Neutrophil (primary cell): ENCODE measurements around the gene PRKCE.

Experiments
- H3K27ac ChIP-seq: fragments of 200-600 bp; sonication (generic); 2 replicates; pipeline ENCODE4 v1.5.1; 2016; ENCODE audit warnings: mild to moderate bottlenecking, moderate library complexity
- H3K27me3 ChIP-seq: fragments of 200-600 bp; sonication (generic); 2 replicates; pipeline ENCODE4 v1.6.0; 2016; ENCODE audit warnings: mild to moderate bottlenecking
- H3K36me3 ChIP-seq: fragments of 200-600 bp; sonication (generic); 2 replicates; pipeline ENCODE4 v1.5.1; 2017
- H3K4me1 ChIP-seq, 2 experiments: fragments of 200-600 bp in 1 of 2; sonication (generic) in 1 of 2; 1 replicate in 1 of 2; 2 replicates in 1 of 2; pipeline versions ENCODE4 v1.5.1 to v1.6.1; 2013 to 2016; ENCODE audit warnings: low read depth in 1 of 2, low read length in 1 of 2, mild to moderate bottlenecking in 1 of 2, moderate library complexity in 1 of 2; ENCODE audit not compliant: control insufficient read depth in 1 of 2, insufficient read depth in 1 of 2
- H3K4me3 ChIP-seq, 2 experiments: fragments of 200-600 bp in 1 of 2; sonication (generic) in 1 of 2; 1 replicate in 1 of 2; 2 replicates in 1 of 2; pipeline ENCODE4 v1.5.1; 2013 to 2016; ENCODE audit warnings: low read depth in 1 of 2, low read length in 1 of 2, mild to moderate bottlenecking in 1 of 2, moderate library complexity in 1 of 2
- H3K9me3 ChIP-seq: fragments of 200-600 bp; sonication (generic); 2 replicates; pipeline ENCODE4 v1.5.1; 2016
- TF ChIP-seq, protein P1 (sequence below): fragments of 200-600 bp; sonication (generic); IDR thresholded peaks from 2 replicates; pipeline ENCODE4 v1.5.1; 2016; ENCODE audit warnings: antibody characterized with exemption

The PRKCE gene

DNA sequence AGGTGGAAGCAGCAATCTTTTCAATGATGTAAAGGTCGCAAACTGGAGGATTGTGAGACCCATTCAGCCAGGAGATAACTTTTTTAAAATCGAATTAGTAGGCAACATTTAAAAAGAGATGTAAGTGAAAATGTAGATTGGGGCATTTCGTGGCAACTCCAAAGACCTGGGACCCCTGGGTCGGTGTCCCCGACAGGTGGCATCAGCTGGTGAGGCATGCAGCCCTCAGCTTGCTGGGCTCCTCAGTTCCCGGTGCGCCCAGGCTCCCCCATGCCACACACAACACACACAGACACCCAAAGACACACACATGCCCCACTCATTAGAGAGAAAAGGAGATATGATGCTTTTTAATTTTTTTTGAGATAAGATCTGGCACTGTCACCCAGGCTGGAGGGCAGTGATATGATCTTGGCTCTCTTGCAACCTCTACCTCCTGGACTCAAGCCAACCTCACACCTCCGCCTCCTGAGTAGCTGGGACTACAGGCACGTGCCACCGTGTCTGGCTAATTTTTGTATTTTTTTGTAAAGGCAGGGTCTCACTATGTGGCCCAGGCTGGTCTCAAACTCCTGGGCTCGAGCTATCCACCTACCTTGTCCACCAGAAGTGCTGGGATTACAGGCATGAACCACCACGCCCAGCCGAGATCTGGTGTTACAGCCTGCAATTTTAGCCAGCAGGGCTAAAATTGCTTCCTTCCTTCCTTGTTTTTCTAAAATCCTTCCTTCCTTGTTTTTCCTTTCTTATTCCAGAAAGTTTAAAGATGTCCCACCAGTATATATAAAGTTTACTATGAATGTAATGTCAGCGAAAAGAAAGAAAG, 523.1 kb downstream of the PRKCE start:
- no peaks in the 10 kb centered on the region for H3K9me3 ChIP-seq
- TF ChIP-seq, protein P1, sequence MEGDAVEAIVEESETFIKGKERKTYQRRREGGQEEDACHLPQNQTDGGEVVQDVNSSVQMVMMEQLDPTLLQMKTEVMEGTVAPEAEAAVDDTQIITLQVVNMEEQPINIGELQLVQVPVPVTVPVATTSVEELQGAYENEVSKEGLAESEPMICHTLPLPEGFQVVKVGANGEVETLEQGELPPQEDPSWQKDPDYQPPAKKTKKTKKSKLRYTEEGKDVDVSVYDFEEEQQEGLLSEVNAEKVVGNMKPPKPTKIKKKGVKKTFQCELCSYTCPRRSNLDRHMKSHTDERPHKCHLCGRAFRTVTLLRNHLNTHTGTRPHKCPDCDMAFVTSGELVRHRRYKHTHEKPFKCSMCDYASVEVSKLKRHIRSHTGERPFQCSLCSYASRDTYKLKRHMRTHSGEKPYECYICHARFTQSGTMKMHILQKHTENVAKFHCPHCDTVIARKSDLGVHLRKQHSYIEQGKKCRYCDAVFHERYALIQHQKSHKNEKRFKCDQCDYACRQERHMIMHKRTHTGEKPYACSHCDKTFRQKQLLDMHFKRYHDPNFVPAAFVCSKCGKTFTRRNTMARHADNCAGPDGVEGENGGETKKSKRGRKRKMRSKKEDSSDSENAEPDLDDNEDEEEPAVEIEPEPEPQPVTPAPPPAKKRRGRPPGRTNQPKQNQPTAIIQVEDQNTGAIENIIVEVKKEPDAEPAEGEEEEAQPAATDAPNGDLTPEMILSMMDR, result no peak
- no peak overlapping the region for H3K4me3 ChIP-seq
- no peak overlapping the region for H3K27ac ChIP-seq
- no peaks in the 10 kb centered on the region for H3K27me3 ChIP-seq
- no peaks in the 10 kb centered on the region for H3K4me1 ChIP-seq
- no peaks in the 10 kb centered on the region for H3K36me3 ChIP-seq

DNA sequence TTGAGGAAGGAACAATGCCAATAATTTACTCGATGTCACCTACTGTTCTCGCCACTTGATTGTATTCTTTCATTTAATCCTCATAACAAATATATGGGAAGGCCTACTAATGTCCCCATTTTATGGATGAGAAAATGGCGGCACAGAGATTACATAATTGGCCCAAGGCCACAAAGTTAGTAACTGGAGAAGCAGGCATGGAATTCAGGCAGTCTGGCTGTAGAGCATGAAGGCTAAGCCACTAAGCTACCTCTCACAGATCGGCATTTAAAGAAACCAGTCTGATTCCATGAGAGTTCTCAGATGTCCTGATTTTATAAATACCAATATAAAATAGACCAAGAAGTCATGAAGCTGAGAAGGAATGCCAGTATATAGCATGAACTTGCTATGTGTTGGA, 523.9 kb downstream of the PRKCE start:
- no peaks in the 10 kb centered on the region for H3K4me1 ChIP-seq
- H3K27ac ChIP-seq, result no peak overlapping the region
- no peak overlapping the region for H3K4me3 ChIP-seq
- H3K27me3 ChIP-seq, result no peaks in the 10 kb centered on the region
- H3K9me3 ChIP-seq, result no peaks in the 10 kb centered on the region
- TF ChIP-seq, protein P1, result no peak
- H3K36me3 ChIP-seq, result no peaks in the 10 kb centered on the region

DNA sequence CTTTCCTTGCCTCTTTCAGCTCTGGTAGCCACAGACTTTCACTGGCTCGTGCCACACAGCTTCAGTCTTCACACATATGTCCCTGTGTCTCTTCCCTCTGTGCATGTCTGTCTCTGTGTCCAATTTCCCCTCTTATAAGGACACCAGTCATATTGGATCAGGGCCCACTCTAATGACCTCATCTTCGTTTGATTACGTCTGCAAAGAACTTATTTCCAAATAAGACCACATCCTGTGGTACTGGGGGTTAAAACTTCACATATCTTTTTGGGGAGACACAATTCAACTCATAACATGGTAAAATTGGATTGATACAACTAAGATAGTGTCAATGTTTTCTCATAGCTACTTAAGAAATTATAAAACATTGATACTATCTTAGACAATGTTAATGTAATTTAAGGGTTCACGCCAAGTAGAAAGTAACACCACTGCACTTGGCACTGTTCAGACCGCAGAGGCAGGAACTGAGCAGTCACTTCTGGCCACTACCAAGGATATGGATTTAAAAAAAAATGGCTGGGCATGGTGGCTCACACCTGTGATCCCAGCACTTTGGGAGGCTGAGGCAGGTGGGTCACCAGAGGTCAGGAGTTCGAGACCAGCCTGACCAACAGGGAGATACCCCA, 526.1 kb downstream of the PRKCE start:
- H3K9me3 ChIP-seq, result no peaks in the 10 kb centered on the region
- H3K4me3 ChIP-seq, result no peak overlapping the region
- TF ChIP-seq, protein P1, result no peak
- H3K4me1 ChIP-seq, result no peaks in the 10 kb centered on the region
- no peak overlapping the region for H3K27ac ChIP-seq
- H3K36me3 ChIP-seq, result no peaks in the 10 kb centered on the region
- no peaks in the 10 kb centered on the region for H3K27me3 ChIP-seq

DNA sequence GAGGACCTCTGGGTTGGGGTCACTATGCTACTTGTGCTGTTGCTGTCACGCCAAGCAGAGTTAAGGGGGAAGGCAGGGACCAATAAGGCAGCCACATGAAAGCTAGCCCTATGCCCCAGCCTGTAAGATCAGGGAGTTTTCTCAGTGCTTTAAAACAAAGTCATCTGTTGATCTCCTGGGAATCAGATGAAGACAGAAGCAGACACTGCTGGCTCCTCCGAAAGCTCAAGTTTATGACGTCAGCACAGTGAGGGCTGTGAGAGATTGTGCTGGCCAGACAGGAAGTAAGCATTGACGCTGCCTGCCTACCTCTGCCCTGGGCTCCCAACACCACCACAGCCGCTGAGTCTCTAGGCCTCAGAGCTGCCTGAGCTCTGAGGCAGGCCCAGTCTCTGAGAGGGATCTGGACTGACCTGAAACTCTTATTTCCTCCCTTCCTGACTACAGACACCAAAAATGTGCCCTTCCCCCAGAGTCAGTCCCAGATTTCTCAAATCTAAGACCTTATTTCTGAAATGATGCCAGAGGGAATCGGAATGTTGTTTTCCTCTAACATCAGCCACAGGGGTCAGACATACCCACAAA, 527.7 kb downstream of the PRKCE start:
- Histone ChIP-seq H3K27me3 (no peaks in the 10 kb centered on the region), H3K27ac (no peak overlapping the region), H3K9me3 (no peaks in the 10 kb centered on the region), H3K36me3 (no peaks in the 10 kb centered on the region), H3K4me3 (no peak overlapping the region), H3K4me1 (no peaks in the 10 kb centered on the region)
- TF ChIP-seq, protein P1, result no peak

DNA sequence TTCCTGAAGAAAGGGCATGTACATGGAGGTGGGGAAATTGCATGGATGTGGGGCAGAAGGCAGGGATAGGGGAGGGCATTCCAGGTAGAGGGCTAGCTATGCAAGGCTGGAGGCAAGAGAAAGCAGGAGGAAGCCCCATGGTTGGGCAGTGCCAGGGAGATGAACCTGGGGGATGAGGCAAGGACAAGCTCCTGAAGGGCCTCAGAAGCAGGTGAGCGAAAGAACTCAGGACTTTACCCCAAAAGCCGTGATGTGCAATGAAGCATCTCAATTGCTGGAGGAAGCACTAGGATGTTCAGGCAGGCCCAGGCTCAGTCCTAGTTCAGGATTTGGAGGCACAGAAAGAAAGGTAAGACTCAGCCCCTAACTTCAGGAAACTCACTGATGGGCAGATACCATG, 528.7 kb downstream of the PRKCE start:
- no peaks in the 10 kb centered on the region for H3K36me3 ChIP-seq
- no peaks in the 10 kb centered on the region for H3K4me1 ChIP-seq
- H3K27ac ChIP-seq, result no peak overlapping the region
- TF ChIP-seq, protein P1, result no peak
- no peaks in the 10 kb centered on the region for H3K9me3 ChIP-seq
- H3K27me3 ChIP-seq, result no peaks in the 10 kb centered on the region
- H3K4me3 ChIP-seq, result no peak overlapping the region
